Stomach (tissue), 9 donors: ENCODE results near the gene KCNAB2. TPM values are rescaled to one million over a fixed set of nuclear protein-coding genes. Genes with fewer than 3 reads are reported as not detected.

Source experiments
- DNase-seq, 2 donors: peaks; one replicate each; pipeline versions ENCODE4 v3.0.0 to v3.0.0-alpha.2; 2013 to 2019
- H3K27ac ChIP-seq, 5 donors: fragments of 200-600 bp in 4 of 5; sonication (generic) in 4 of 5; one replicate each; pipeline ENCODE4 v1.5.1; 2013 to 2019; ENCODE audit warnings: mild to moderate bottlenecking in 1 of 5, moderate library complexity in 1 of 5
- H3K27me3 ChIP-seq, 3 donors: fragments of 200-600 bp; sonication (generic); one replicate each; pipeline ENCODE4 v1.5.1; 2017 to 2019; ENCODE audit warnings: mixed run types in 1 of 3
- H3K36me3 ChIP-seq, 4 donors: fragments of 200-600 bp; sonication (generic); 1 replicate in 3 of 4; 2 replicates in 1 of 4; pipeline ENCODE4 v1.5.1; 2016 to 2019
- H3K4me1 ChIP-seq, 4 donors: fragments of 200-600 bp; sonication (generic); one replicate each; pipeline ENCODE4 v1.5.1; 2016 to 2019
- H3K4me3 ChIP-seq, 4 donors: fragments of 200-600 bp; sonication (generic) in 3 of 4; one replicate each; pipeline ENCODE4 v1.5.1; 2016 to 2019; ENCODE audit warnings: mild to moderate bottlenecking in 1 of 4
- H3K9me3 ChIP-seq, 4 donors: fragments of 200-600 bp; sonication (generic); one replicate each; pipeline ENCODE4 v1.5.1; 2016 to 2019
- EP300 ChIP-seq: sonication (generic); formaldehyde crosslinking; IDR thresholded peaks from one replicate; pipeline ENCODE4 v1.6.1; 2017; ENCODE audit warnings: antibody characterized with exemption
- POLR2A ChIP-seq, 4 donors: fragments of 450-650 bp; IDR thresholded peaks; one replicate each; pipeline ENCODE4 v1.6.1; 2016; ENCODE audit warnings: antibody characterized with exemption in 4 of 4, control low read depth in 2 of 4, mild to moderate bottlenecking in 1 of 4, moderate library complexity in 1 of 4
- POLR2AphosphoS5 ChIP-seq, 3 donors: sonication (generic); formaldehyde crosslinking; IDR thresholded peaks; one replicate each; pipeline ENCODE4 v1.6.1; 2016; ENCODE audit warnings: antibody characterized with exemption in 3 of 3
- WGBS, 5 donors: extraction: QIAGEN DNeasy Blood & Tissue Kit in 3 of 5; methylation state at CpG; one replicate each; pipeline versions ENCODE4 v1.1.5 to v1.1.7; 2013 to 2018; 5-methylcytosine and 5-hydroxymethylcytosine counted together
- intact Hi-C: fragments of 100-400 bp; cut with DNase I; formaldehyde crosslinking; loops from one replicate; pipeline ENCODE4 v1.15.1; 2023; ENCODE audit warnings: low total_unique reads
- polyA plus RNA-seq, 3 donors: library from polyadenylated mRNA; stranded (reverse); fragments of 200-250 nt; gene quantifications; one replicate each; pipeline ENCODE4 v1.2.3, GENCODE V29; 2013
- total RNA-seq, 5 donors: library from RNA; depleted of rRNA; stranded (reverse); fragments of >200 nt; gene quantifications; one replicate each; pipeline versions ENCODE4 v1.1.0 to v1.2.3, GENCODE V29; 2014 to 2016
- TF ChIP-seq, protein P1 (sequence below), 7 experiments: fragments of 450-650 bp in 4 of 7; fragments of 200-600 bp in 3 of 7; sonication (generic) in 3 of 7; IDR thresholded peaks; one replicate each; pipeline ENCODE4 v1.5.1; 2016 to 2019; ENCODE audit warnings: antibody characterized with exemption in 7 of 7, control low read depth in 2 of 7, mild to moderate bottlenecking in 1 of 7
- donor health status: healthy with polysubstance abuse.
- donor health status: Bipolar disorder and iron deficiency.
- donor health status: healthy.

KCNAB2 gene
- total and polyA plus RNA-seq, 8 donors: 0.29 to 39.1 (median 3.3) TPM

DNA sequence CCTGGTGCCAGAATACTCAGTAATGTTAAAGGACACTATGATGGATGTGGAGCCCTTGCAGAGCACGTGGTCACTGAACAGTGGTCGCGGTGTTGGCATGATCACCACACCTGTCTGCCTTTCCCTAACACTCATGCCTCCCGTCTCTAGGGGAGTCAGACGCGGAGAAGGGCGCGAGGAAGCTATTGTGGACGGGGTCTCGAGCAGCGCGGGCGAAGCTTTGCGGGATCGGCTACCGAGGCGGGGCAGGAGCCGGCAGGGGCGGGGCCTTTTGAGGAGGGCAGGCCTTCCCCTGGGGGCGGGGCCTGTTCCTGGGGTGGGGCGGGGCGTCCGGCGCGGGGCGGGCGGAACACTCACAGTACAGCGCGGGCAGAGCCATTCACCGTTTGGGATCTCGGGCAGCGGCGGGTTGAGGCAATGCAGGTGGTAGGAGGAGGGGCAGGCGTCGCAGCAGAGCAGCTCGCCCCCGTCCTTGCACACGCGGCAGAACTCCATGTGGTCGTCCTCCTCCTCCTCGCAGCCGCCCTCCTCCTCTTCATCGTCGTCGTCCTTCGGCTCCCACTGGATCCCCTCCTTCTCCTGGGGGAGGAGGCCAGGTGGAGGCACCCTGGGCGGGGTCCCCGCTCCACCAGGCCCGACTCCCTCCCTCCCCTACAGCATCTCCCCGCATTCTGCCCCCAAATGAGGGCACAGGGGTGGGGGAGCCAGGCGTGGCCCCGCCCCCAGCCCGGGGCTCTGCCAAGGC is 103.0 kb downstream of the KCNAB2 start:
- Histone ChIP-seq H3K27ac (no peak overlapping the region), H3K36me3 (no peaks in the 10 kb centered on the region), H3K4me1 (peaks cover 8 to 12% (median 10%) of the 10 kb centered on the region in 4 donors), H3K4me3 (peak overlapping the region in 3 of 4 donors; percentile 18 to 33 (median 22)), H3K9me3 (no peaks in the 10 kb centered on the region), H3K27me3 (peaks cover 0 to 53% (median 37%) of the 10 kb centered on the region in 3 donors)
- TF ChIP-seq POLR2AphosphoS5 (IDR thresholded peaks at IDR 0.05) (no peak), EP300 (no peak), POLR2A (IDR thresholded peaks at IDR 0.05) (no peak)
- TF ChIP-seq, protein P1, sequence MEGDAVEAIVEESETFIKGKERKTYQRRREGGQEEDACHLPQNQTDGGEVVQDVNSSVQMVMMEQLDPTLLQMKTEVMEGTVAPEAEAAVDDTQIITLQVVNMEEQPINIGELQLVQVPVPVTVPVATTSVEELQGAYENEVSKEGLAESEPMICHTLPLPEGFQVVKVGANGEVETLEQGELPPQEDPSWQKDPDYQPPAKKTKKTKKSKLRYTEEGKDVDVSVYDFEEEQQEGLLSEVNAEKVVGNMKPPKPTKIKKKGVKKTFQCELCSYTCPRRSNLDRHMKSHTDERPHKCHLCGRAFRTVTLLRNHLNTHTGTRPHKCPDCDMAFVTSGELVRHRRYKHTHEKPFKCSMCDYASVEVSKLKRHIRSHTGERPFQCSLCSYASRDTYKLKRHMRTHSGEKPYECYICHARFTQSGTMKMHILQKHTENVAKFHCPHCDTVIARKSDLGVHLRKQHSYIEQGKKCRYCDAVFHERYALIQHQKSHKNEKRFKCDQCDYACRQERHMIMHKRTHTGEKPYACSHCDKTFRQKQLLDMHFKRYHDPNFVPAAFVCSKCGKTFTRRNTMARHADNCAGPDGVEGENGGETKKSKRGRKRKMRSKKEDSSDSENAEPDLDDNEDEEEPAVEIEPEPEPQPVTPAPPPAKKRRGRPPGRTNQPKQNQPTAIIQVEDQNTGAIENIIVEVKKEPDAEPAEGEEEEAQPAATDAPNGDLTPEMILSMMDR (IDR thresholded peaks at IDR 0.05): no peak
- intact Hi-C loops: no loop called here
- DNase-seq: peak; percentile 57 to 72
- WGBS, 5 donors: 2 to 11% (median 6%) methylated on average over 21 to 53 of the region's 53 CpGs

DNA sequence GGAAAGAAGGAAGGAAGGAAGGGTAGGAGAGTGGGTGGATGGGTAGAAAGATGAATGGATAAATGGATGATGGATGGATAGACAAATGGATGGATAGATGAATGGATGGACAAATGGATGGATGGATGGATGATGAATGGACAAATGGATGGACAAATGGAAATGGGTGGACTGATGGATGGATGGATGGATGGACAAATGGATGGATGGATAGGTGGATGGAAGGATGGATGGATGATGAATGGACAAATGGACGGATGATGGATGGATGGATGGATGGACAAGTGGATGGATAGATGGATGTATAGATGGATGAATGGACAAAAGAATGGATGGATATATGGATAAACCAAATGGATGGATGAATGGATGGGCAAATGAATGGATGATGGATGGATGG is 103.9 kb downstream of the KCNAB2 start:
- Histone ChIP-seq H3K27ac (no peak overlapping the region), H3K9me3 (no peaks in the 10 kb centered on the region), H3K36me3 (no peaks in the 10 kb centered on the region), H3K27me3 (peaks cover 0 to 47% (median 37%) of the 10 kb centered on the region in 3 donors), H3K4me1 (peaks cover 8 to 12% (median 10%) of the 10 kb centered on the region in 4 donors), H3K4me3 (no peak overlapping the region)
- DNase-seq: no peak
- intact Hi-C loops: no loop called here
- TF ChIP-seq EP300: no peak
- no peak for TF ChIP-seq POLR2AphosphoS5 (IDR thresholded peaks at IDR 0.05)
- TF ChIP-seq, protein P1 (IDR thresholded peaks at IDR 0.05): no peak
- TF ChIP-seq POLR2A (IDR thresholded peaks at IDR 0.05): no peak
- 86 to 97% (median 92%) methylated on average over 1 of the region's 1 CpG for WGBS, 5 donors

DNA sequence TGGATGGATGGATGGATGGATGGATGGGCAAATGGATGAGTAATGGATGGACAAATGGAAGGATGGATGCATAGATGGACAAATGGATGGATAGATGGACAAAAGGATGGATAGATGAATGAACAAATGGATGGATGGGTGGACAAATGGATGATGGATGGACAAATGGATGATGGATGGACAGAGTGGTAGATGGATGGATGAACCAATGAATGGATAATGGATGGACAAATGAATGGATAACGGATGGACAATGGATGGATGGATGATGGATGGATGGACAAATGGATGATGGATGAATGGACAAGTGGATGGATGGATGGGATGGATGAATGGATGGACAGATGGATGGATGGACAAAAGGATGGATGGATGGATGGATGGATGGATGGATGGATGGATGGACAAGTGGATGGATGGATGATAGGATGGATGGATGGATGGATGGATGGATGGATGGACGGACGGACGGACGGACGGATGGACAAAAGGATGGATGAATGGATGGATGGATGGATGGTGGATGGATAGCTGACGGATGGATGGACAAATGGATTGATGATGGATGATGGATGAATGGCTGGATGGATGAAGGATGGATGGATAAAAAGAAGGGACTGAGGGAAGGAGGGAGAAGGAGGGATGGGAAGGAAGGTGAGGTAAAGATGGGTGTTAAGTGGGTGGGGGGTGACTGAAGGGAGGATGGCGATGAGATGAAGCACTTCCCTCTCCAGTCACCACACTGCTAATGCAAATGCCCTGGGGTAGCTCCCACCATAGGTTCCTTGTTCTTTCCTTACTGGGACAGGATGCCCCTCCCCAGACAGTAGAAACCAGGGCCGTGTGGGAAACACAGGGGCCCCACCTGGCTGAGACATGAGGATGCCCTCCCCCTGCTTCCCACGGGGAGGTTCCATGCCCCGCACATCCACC is 104.6 kb downstream of the KCNAB2 start:
- TF ChIP-seq EP300 (no peak), POLR2AphosphoS5 (IDR thresholded peaks at IDR 0.05) (no peak), POLR2A (IDR thresholded peaks at IDR 0.05) (no peak)
- TF ChIP-seq, protein P1 (IDR thresholded peaks at IDR 0.05): no peak
- no peak overlapping the region for H3K27ac ChIP-seq
- peaks cover 0 to 40% (median 37%) of the 10 kb centered on the region in 3 donors for H3K27me3 ChIP-seq
- no peak for DNase-seq
- H3K36me3 ChIP-seq: no peaks in the 10 kb centered on the region
- no peaks in the 10 kb centered on the region for H3K9me3 ChIP-seq
- peaks cover 8 to 12% (median 10%) of the 10 kb centered on the region in 4 donors for H3K4me1 ChIP-seq
- intact Hi-C loops: no loop called here
- no peak overlapping the region for H3K4me3 ChIP-seq
- WGBS, 5 donors: 69 to 89% (median 87%) methylated on average over 11 of the region's 11 CpGs

Other genes starting within 250 kb of the KCNAB2 start
- gene NPHP4, start 53.5 kb upstream of the KCNAB2 start, total RNA-seq: 10 to 100 TPM in 3 of 5 donors, 1 to 10 TPM in 2; 5.3 to 29.7 (median 14.6) TPM
- gene NPHP4, start 53.5 kb upstream of the KCNAB2 start, polyA plus RNA-seq: 1 to 10 TPM; 1.9 to 2.4 (median 2.0) TPM
- under 1 TPM in 4 of 5 donors, not detected in 1; 0.29 to 0.92 (median 0.37) TPM for gene CHD5, start 134.4 kb downstream of the KCNAB2 start, total RNA-seq
- under 1 TPM; 0.06 to 0.83 (median 0.15) TPM for gene CHD5, start 134.4 kb downstream of the KCNAB2 start, polyA plus RNA-seq
- 100 to 1,000 TPM; 103 to 301 (median 166) TPM for gene RPL22, start 153.7 kb downstream of the KCNAB2 start, total RNA-seq
- gene RPL22, start 153.7 kb downstream of the KCNAB2 start, polyA plus RNA-seq: 100 to 1,000 TPM; 343 to 718 (median 413) TPM
- gene RNF207, start 160.2 kb downstream of the KCNAB2 start, total RNA-seq: 100 to 1,000 TPM in 1 of 5 donors, 10 to 100 TPM in 4; 11.9 to 112 (median 69.4) TPM
- 10 to 100 TPM in 1 of 3 donors, 1 to 10 TPM in 2; 1.5 to 17.5 (median 3.9) TPM for gene RNF207, start 160.2 kb downstream of the KCNAB2 start, polyA plus RNA-seq
- 10 to 100 TPM; 16.3 to 67.9 (median 35.2) TPM for gene ICMT, start 190.1 kb downstream of the KCNAB2 start, total RNA-seq
- 10 to 100 TPM in 2 of 3 donors, 1 to 10 TPM in 1; 9.9 to 15.9 (median 14.6) TPM for gene ICMT, start 190.1 kb downstream of the KCNAB2 start, polyA plus RNA-seq
- gene HES3, start 198.3 kb downstream of the KCNAB2 start, total RNA-seq: not detected
- not detected for gene HES3, start 198.3 kb downstream of the KCNAB2 start, polyA plus RNA-seq
- gene GPR153, start 215.2 kb downstream of the KCNAB2 start, total RNA-seq: 10 to 100 TPM in 1 of 5 donors, 1 to 10 TPM in 4; 1.8 to 63.1 (median 3.6) TPM
- gene GPR153, start 215.2 kb downstream of the KCNAB2 start, polyA plus RNA-seq: 1 to 10 TPM; 2.2 to 3.1 (median 2.6) TPM